Skin of body (tissue), 2 donors: ENCODE data around the gene EIF4ENIF1. TPM values are rescaled to one million over a fixed set of nuclear protein-coding genes. Genes with fewer than 3 reads are reported as not detected.
A peak's percentile ranks its signal among the peaks of the same experiment; 100 is the strongest.
"Not testable (repeated sequence)": the region's sequence is repeated elsewhere in the genome, so short reads cannot be mapped to it uniquely, and the experiment has no call there.

Source experiments
- DNase-seq: peaks from one replicate; lab custom pipeline; 2025; lab: John Stamatoyannopoulos, UW
- total RNA-seq: library from RNA; depleted of rRNA; stranded (reverse); fragments of >200 nt; gene quantifications from one replicate; pipeline ENCODE4 v1.2.3, GENCODE V29; 2014

EIF4ENIF1 gene
- total RNA-seq, 1 donor from 2014 or later, result 10.5 TPM

GRCh38 chr22:31492151-31492550 is 2.5 kb upstream of the EIF4ENIF1 start:
- no peak for DNase-seq

GRCh38 chr22:31491218-31491962 is 1.7 kb upstream of the EIF4ENIF1 start:
- no peak for DNase-seq

GRCh38 chr22:31490496-31490925 is 869 bp upstream of the EIF4ENIF1 start:
- DNase-seq, result peak; percentile 74

- DNase-seq, result no peak
These were observed 539 bp downstream of the EIF4ENIF1 start for GRCh38 chr22:31488988-31489617.

GRCh38 chr22:31488346-31488883 is 1.2 kb downstream of the EIF4ENIF1 start:
- no peak for DNase-seq

- no peak for DNase-seq
These were observed 2.7 kb downstream of the EIF4ENIF1 start for GRCh38 chr22:31486951-31487350.

GRCh38 chr22:31486369-31486768 is 3.3 kb downstream of the EIF4ENIF1 start:
- DNase-seq, result not testable (repeated sequence)

GRCh38 chr22:31482470-31482869 is 7.2 kb downstream of the EIF4ENIF1 start:
- DNase-seq, result not testable (repeated sequence)

- DNase-seq, result no peak
These were observed 8.5 kb downstream of the EIF4ENIF1 start for GRCh38 chr22:31481129-31481528.

- no peak for DNase-seq
These were observed 12.3 kb downstream of the EIF4ENIF1 start for GRCh38 chr22:31477329-31477728.

GRCh38 chr22:31475800-31476199 is 13.8 kb downstream of the EIF4ENIF1 start:
- DNase-seq, result no peak

GRCh38 chr22:31474743-31475142 is 14.9 kb downstream of the EIF4ENIF1 start:
- DNase-seq, result no peak

GRCh38 chr22:31465307-31465706 is 24.3 kb downstream of the EIF4ENIF1 start:
- no peak for DNase-seq

- DNase-seq, result no peak
These were observed 27.9 kb downstream of the EIF4ENIF1 start for GRCh38 chr22:31461699-31462098.

- no peak for DNase-seq
These were observed 37.7 kb downstream of the EIF4ENIF1 start for GRCh38 chr22:31451709-31452571.

- peak; percentile 14 for DNase-seq
These were observed 40.1 kb downstream of the EIF4ENIF1 start for GRCh38 chr22:31449506-31449905.

GRCh38 chr22:31448382-31448781 is 41.3 kb downstream of the EIF4ENIF1 start:
- DNase-seq, result no peak

- no peak for DNase-seq
These were observed 42.3 kb downstream of the EIF4ENIF1 start for GRCh38 chr22:31447337-31447736.

GRCh38 chr22:31446767-31447166 is 42.9 kb downstream of the EIF4ENIF1 start:
- no peak for DNase-seq

GRCh38 chr22:31446208-31446607 is 43.4 kb downstream of the EIF4ENIF1 start:
- no peak for DNase-seq

GRCh38 chr22:31445642-31446041 is 44.0 kb downstream of the EIF4ENIF1 start:
- no peak for DNase-seq

GRCh38 chr22:31443516-31443915 is 46.1 kb downstream of the EIF4ENIF1 start:
- DNase-seq, result no peak
